SK-N-SH (cell line): ENCODE data around the gene HSD3B2. TPM values are rescaled to one million over a fixed set of nuclear protein-coding genes. Genes with fewer than 3 reads are reported as not detected.

Experiments
- CTCF ChIA-PET: fragments of 300-600, 350-600 bp; formaldehyde crosslinking; extraction: SDS; loops from one replicate; lab custom pipeline; 2021; lab: Yijun Ruan, JAX
- POLR2A ChIA-PET: fragments of 350-600 bp; sonication (Branson Sonifier 250); formaldehyde crosslinking; extraction: SDS; loops from one replicate; lab custom pipeline; 2020; ENCODE audit warnings: antibody characterized with exemption, inconsistent platforms; lab: Yijun Ruan, JAX
- DNase-seq: peaks from one replicate; pipeline ENCODE4 v3.0.0; 2012
- H2AFZ ChIP-seq: fragments of 200-600 bp; sonication (generic); 2 replicates; pipeline ENCODE4 v1.8.1; 2016; ENCODE audit warnings: antibody characterized with exemption, mild to moderate bottlenecking, low read depth
- H3F3A ChIP-seq: fragments of 200-600 bp; sonication (generic); replicated peaks from 2 replicates; pipeline ENCODE3; 2016; ENCODE audit warnings: antibody characterized with exemption, mild to moderate bottlenecking; ENCODE audit not compliant: insufficient read depth
- H3K27ac ChIP-seq, 2 experiments: fragments of 200-500 bp in 1 of 2; fragments of 200-600 bp in 1 of 2; sonication (Bioruptor generic) in 1 of 2; sonication (generic), shearing (Covaris generic) in 1 of 2; 2 replicates each; pipeline versions ENCODE4 v1.5.1 to v1.6.1; 2014 to 2016; ENCODE audit warnings: low read depth in 2 of 2, inconsistent platforms in 1 of 2, low read length in 1 of 2, mild to moderate bottlenecking in 1 of 2, mixed read lengths in 1 of 2
- H3K27me3 ChIP-seq: fragments of 200-600 bp; sonication (generic), shearing (Covaris generic); 2 replicates; pipeline ENCODE4 v1.6.1; 2016; ENCODE audit warnings: mixed run types; ENCODE audit not compliant: insufficient read depth
- H3K36me3 ChIP-seq, 2 experiments: fragments of 200-500 bp in 1 of 2; fragments of 200-600 bp in 1 of 2; sonication (Bioruptor generic) in 1 of 2; sonication (generic) in 1 of 2; replicated peaks in 1 of 2; 2 replicates each; pipeline versions ENCODE3 to v1.5.1; 2014 to 2016; ENCODE audit warnings: low read length in 1 of 2, mild to moderate bottlenecking in 1 of 2; ENCODE audit not compliant: insufficient read depth in 2 of 2, control insufficient read depth in 1 of 2
- H3K4me1 ChIP-seq, 2 experiments: fragments of 200-500 bp in 1 of 2; fragments of 200-600 bp in 1 of 2; sonication (Bioruptor generic) in 1 of 2; sonication (generic), shearing (Covaris generic) in 1 of 2; 2 replicates each; pipeline versions ENCODE4 v1.5.1 to v1.6.1; 2014 to 2016; ENCODE audit warnings: low read depth in 1 of 2, low read length in 1 of 2, mixed run types in 1 of 2; ENCODE audit not compliant: insufficient read depth in 2 of 2, control insufficient read depth in 1 of 2
- H3K4me2 ChIP-seq: fragments of 200-600 bp; sonication (generic), shearing (Covaris generic); 2 replicates; pipeline ENCODE4 v1.6.1; 2017; ENCODE audit warnings: mixed run types
- H3K4me3 ChIP-seq, 2 experiments: fragments of 200-500 bp in 1 of 2; fragments of 200-600 bp in 1 of 2; sonication (Bioruptor generic) in 1 of 2; sonication (generic), shearing (Covaris generic) in 1 of 2; 2 replicates each; pipeline versions ENCODE4 v1.5.1 to v1.8.1; 2014 to 2016; ENCODE audit warnings: low read depth in 2 of 2, inconsistent platforms in 1 of 2, low read length in 1 of 2, mild to moderate bottlenecking in 1 of 2, mixed read lengths in 1 of 2, moderate library complexity in 1 of 2
- H3K79me2 ChIP-seq: fragments of 200-600 bp; sonication (generic); 2 replicates; pipeline ENCODE4 v1.8.1; 2017; ENCODE audit warnings: mild to moderate bottlenecking; ENCODE audit not compliant: insufficient read depth
- H3K9ac ChIP-seq: fragments of 200-600 bp; sonication (generic); 2 replicates; pipeline ENCODE4 v1.6.1; 2017; ENCODE audit warnings: mixed run types
- H3K9me2 ChIP-seq: fragments of 200-600 bp; sonication (generic); 2 replicates; pipeline ENCODE4 v1.6.1; 2017; ENCODE audit warnings: mixed run types
- H3K9me3 ChIP-seq: fragments of 200-600 bp; sonication (generic); 2 replicates; pipeline ENCODE4 v1.6.1; 2017; ENCODE audit warnings: mixed run types, mild to moderate bottlenecking, moderate library complexity
- H4K20me1 ChIP-seq: fragments of 200-600 bp; sonication (generic); 2 replicates; pipeline ENCODE4 v1.6.1; 2017; ENCODE audit warnings: mild to moderate bottlenecking, mixed run types; ENCODE audit not compliant: insufficient read depth
- CHD2 ChIP-seq: fragments of 150-350 bp; IDR thresholded peaks from 2 replicates; pipeline ENCODE4 v1.6.1; 2018; ENCODE audit warnings: low read length; ENCODE audit not compliant: partially characterized antibody
- CTCF ChIP-seq: fragments of 200-600 bp; sonication (generic); IDR thresholded peaks from 2 replicates; pipeline ENCODE4 v1.6.1; 2017; ENCODE audit warnings: antibody characterized with exemption, mild to moderate bottlenecking, moderate library complexity
- ELF1 ChIP-seq: IDR thresholded peaks from 2 replicates; pipeline ENCODE4 v1.4.0; 2012
- FOXJ3 ChIP-seq: sonication (generic); formaldehyde crosslinking; IDR thresholded peaks from 2 replicates; pipeline ENCODE4 v1.5.1; 2020; ENCODE audit warnings: mild to moderate bottlenecking, missing genetic modification reagents
- FOXM1 ChIP-seq: IDR thresholded peaks from 2 replicates; pipeline ENCODE4 v1.4.0; 2012; ENCODE audit warnings: low read depth, mild to moderate bottlenecking
- GABPA ChIP-seq: IDR thresholded peaks from 2 replicates; pipeline ENCODE4 v1.4.0; 2012; ENCODE audit warnings: low read depth, mild to moderate bottlenecking
- GATA2 ChIP-seq: sonication (generic); formaldehyde crosslinking; IDR thresholded peaks from 2 replicates; pipeline ENCODE4 v1.5.0; 2020; ENCODE audit warnings: mild to moderate bottlenecking, missing genetic modification reagents
- IRF3 ChIP-seq: fragments of 150-350 bp; IDR thresholded peaks from 2 replicates; pipeline ENCODE4 v1.6.1; 2016; ENCODE audit warnings: mild to moderate bottlenecking, low read depth, low read length
- MAX ChIP-seq: IDR thresholded peaks from 2 replicates; pipeline ENCODE4 v1.4.0; 2012; ENCODE audit warnings: low read depth
- MXI1 ChIP-seq: IDR thresholded peaks from 2 replicates; pipeline ENCODE4 v1.6.1; 2012; ENCODE audit warnings: mild to moderate bottlenecking, low read depth, low read length, improper control_type of control experiment
- POLR2AphosphoS5 ChIP-seq: IDR thresholded peaks from 2 replicates; pipeline ENCODE4 v1.6.1; 2012; ENCODE audit warnings: low read depth, low read length
- RCOR1 ChIP-seq: fragments of 150-350 bp; IDR thresholded peaks from 2 replicates; pipeline ENCODE4 v1.6.1; 2017; ENCODE audit warnings: antibody characterized with exemption, low read length
- RFX5 ChIP-seq: IDR thresholded peaks from 2 replicates; pipeline ENCODE4 v1.6.1; 2012; ENCODE audit warnings: mild to moderate bottlenecking, improper control_type of control experiment, low read length
- SIN3A ChIP-seq: IDR thresholded peaks from 2 replicates; pipeline ENCODE4 v1.6.1; 2012; ENCODE audit warnings: low read depth, mild to moderate bottlenecking, low read length, moderate library complexity, borderline replicate concordance
- SMC3 ChIP-seq: IDR thresholded peaks from 2 replicates; pipeline ENCODE4 v1.6.1; 2012; ENCODE audit warnings: low read depth, low read length, improper control_type of control experiment
- TAF1 ChIP-seq: IDR thresholded peaks from 2 replicates; pipeline ENCODE4 v1.6.1; 2012; ENCODE audit warnings: low read depth, mild to moderate bottlenecking, low read length, moderate library complexity, borderline replicate concordance
- TCF12 ChIP-seq: IDR thresholded peaks from 2 replicates; pipeline ENCODE4 v1.4.0; 2012
- TEAD4 ChIP-seq: IDR thresholded peaks from 2 replicates; pipeline ENCODE4 v1.4.0; 2012; ENCODE audit warnings: mild to moderate bottlenecking, borderline replicate concordance; ENCODE audit not compliant: insufficient read depth
- USF1 ChIP-seq: IDR thresholded peaks from 2 replicates; pipeline ENCODE4 v1.4.0; 2012; ENCODE audit warnings: low read depth, borderline replicate concordance
- USF2 ChIP-seq: fragments of 150-350 bp; IDR thresholded peaks from 2 replicates; pipeline ENCODE4 v1.6.1; 2017; ENCODE audit warnings: antibody characterized with exemption, low read length, low read depth, borderline replicate concordance
- YY1 ChIP-seq: IDR thresholded peaks from 2 replicates; pipeline ENCODE4 v1.4.0; 2012; ENCODE audit warnings: low read depth, mild to moderate bottlenecking
- ZBTB33 ChIP-seq: IDR thresholded peaks from 2 replicates; pipeline ENCODE4 v1.4.0; 2012; ENCODE audit warnings: low read depth, borderline replicate concordance
- WGBS: methylation state at CpG from one replicate; pipeline ENCODE4 v1.1.6; 2017; ENCODE audit warnings: low lambda C conversion rate; 5-methylcytosine and 5-hydroxymethylcytosine counted together
- polyA plus RNA-seq, 3 experiments: library from polyadenylated mRNA; depleted of rRNA; stranded (reverse); fragments of >200 nt; gene quantifications; 2 replicates each; pipeline ENCODE4 v1.2.3, GENCODE V29; 2012

The HSD3B2 gene
- polyA plus RNA-seq (2012; rRNA removed): not detected in 2 replicates
- polyA plus RNA-seq (2012; cell fraction: cytosol; rRNA removed): not detected in 2 replicates
- polyA plus RNA-seq (2012; cell fraction: nucleus; rRNA removed): not detected in 2 replicates

GRCh38 chr1:119414950-119415349 lies at the start of gene HSD3B2:
Gene HSD3B2 (plus strand): TSS chr1:119415150. CDS start chr1:119415420, 270 bp downstream.
- Histone ChIP-seq H3F3A (no peaks in the 10 kb centered on the region), H2AFZ (no peak within 1 kb of the TSS), H4K20me1 (no peaks in the 10 kb centered on the region), H3K9me2 (no peaks in the 10 kb centered on the region), H3K36me3 (no peaks in the 10 kb centered on the region), H3K27me3 (peaks cover 28% of the 10 kb centered on the region; the same call in 1 of the 2 replicates), H3K9me3 (no peaks in the 10 kb centered on the region), H3K4me2 (no peak within 1 kb of the TSS), H3K4me1 (no peaks in the 10 kb centered on the region), H3K27ac (no peak within 1 kb of the TSS), H3K4me3 (no peak within 1 kb of the TSS), H3K9ac (no peak within 1 kb of the TSS), H3K79me2 (no peaks in the 10 kb centered on the region)
- 5% methylated on average over 2 of the region's 2 CpGs for WGBS
- ChIA-PET CTCF (no interaction called here), POLR2A (no interaction called here)
- no peak for DNase-seq
- TF ChIP-seq RFX5: no peak
- no peak for TF ChIP-seq GABPA
- no peak for TF ChIP-seq TAF1

GRCh38 chr1:119366424-119366823 lies 48.5 kb upstream of the HSD3B2 start:
- H3K36me3 ChIP-seq: no peaks in the 10 kb centered on the region
- no peaks in the 10 kb centered on the region for H3K9me2 ChIP-seq
- no peak overlapping the region for H3K4me3 ChIP-seq
- ChIA-PET CTCF (interaction anchor here (0.8 to 4.1 kb wide), 7 partner anchors 9 to 1289 kb away, joined by 3 to 23 read pairs (median 3); no protein-coding TSS in a partner anchor), POLR2A (no interaction called here)
- peaks cover 39% of the 10 kb centered on the region for H3K27me3 ChIP-seq
- H3K9me3 ChIP-seq: no peaks in the 10 kb centered on the region
- H3K9ac ChIP-seq: no peak overlapping the region
- H3K4me2 ChIP-seq: no peak overlapping the region
- 23% methylated on average over 3 of the region's 3 CpGs for WGBS
- no peaks in the 10 kb centered on the region; a peak in 1 of 4 replicates for H3K4me1 ChIP-seq
- DNase-seq: no peak
- H3K79me2 ChIP-seq: no peaks in the 10 kb centered on the region
- H2AFZ ChIP-seq: no peak overlapping the region
- TF ChIP-seq RCOR1: no peak
- no peak for TF ChIP-seq TCF12
- no peak for TF ChIP-seq GATA2
- no peak for TF ChIP-seq CTCF
- no peak for TF ChIP-seq MAX
- TF ChIP-seq FOXJ3: no peak
- no peak for TF ChIP-seq MXI1
- no peak for TF ChIP-seq IRF3
- TF ChIP-seq POLR2AphosphoS5: no peak
- TF ChIP-seq CHD2: no peak
- no peak for TF ChIP-seq YY1
- TF ChIP-seq USF1: no peak
- TF ChIP-seq TEAD4: no peak
- TF ChIP-seq TAF1: no peak
- no peak for TF ChIP-seq SMC3
- TF ChIP-seq ELF1: no peak
- no peak for TF ChIP-seq SIN3A
- TF ChIP-seq USF2: no peak
- no peak for TF ChIP-seq ZBTB33
- no peak for TF ChIP-seq FOXM1
- no peaks in the 10 kb centered on the region for H3F3A ChIP-seq
- H4K20me1 ChIP-seq: no peaks in the 10 kb centered on the region
- H3K27ac ChIP-seq: no peak overlapping the region
